ENCODE measurements around the gene SYT15. TPM values are rescaled to one million over a fixed set of nuclear protein-coding genes. Genes with fewer than 3 reads are reported as not detected.

The SYT15 gene
- total RNA-seq, 1 experiment from 2014 or later = 0.59 TPM

DNA sequence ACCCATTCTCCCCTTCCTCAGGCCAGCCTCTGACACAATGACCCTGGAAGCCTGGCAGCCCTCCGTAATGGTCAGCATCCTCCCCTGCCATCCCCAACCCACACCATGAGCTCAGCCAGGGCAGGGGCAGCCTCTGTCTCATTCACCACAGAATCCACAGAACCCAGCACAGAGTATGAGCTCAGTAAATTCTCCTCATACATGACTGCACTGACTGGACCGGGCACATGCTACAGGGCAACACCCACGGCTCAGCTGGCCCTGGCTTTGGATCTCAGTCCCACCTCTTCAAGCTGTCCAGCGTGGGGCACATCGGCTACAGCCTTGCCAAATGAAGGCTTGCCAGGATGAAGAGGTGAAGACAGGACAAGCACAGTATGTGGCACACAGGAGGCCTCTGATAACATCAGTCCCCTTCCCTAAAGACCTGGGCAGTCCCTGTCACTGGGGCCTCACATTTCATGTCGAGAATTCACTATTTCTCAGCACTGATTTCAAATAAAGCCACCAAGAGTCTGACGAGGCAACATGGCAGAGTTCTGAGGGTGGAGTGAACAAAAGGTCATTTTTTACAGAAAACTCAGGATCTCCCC is 30.3 kb upstream of the SYT15 start:
- H3K9ac ChIP-seq (ENCODE audit: extremely low read depth, insufficient read length, low read length) = no peak overlapping the region
- TF ChIP-seq CTCF (conservative IDR thresholded peaks at IDR 0.05) = no peak
- Mint-ChIP-seq H3K27me3 (ENCODE audit: low read depth) (peaks cover 2% of the 10 kb centered on the region), H3K4me3 (no peak overlapping the region), H3K27ac (no peak overlapping the region), H3K9me3 (no peaks in the 10 kb centered on the region), H3K36me3 (ENCODE audit: insufficient read depth in 1 of 3, low read depth in 3 of 3) (peaks cover 0 to 3% (median 0%) of the 10 kb centered on the region in 3 experiments; a peak in 1 of 7 replicates), H3K4me1 (peaks cover 8 to 9% of the 10 kb centered on the region in 2 experiments)
- H3K18ac ChIP-seq (ENCODE audit: insufficient read length, low read depth, low read length) = no peak overlapping the region
- no peaks in the 10 kb centered on the region for H3K79me2 ChIP-seq (ENCODE audit: insufficient read depth, low read length)
- no peak overlapping the region for H2BK15ac ChIP-seq (ENCODE audit: low read depth, low read length)
- no peak overlapping the region for H2AFZ ChIP-seq (ENCODE audit: low read length)
- no peak overlapping the region for H2AK5ac ChIP-seq (ENCODE audit: insufficient read length, low read length)
- no peak overlapping the region for H3K4ac ChIP-seq (ENCODE audit: low read depth, low read length)
- no peak overlapping the region for H2BK120ac ChIP-seq (ENCODE audit: low read depth, low read length, poor library complexity, severe bottlenecking)
- H4K91ac ChIP-seq (ENCODE audit: insufficient read length, low read depth, low read length) = no peak overlapping the region
- no peaks in the 10 kb centered on the region for H3K9me3 ChIP-seq (ENCODE audit: control insufficient read depth, low read depth, low read length)
- no peak overlapping the region for H2BK5ac ChIP-seq (ENCODE audit: insufficient read length, low read length)
- H3T11ph ChIP-seq (ENCODE audit: low read length) = no peak overlapping the region
- H3K23ac ChIP-seq (ENCODE audit: insufficient read length, low read depth, low read length) = no peak overlapping the region
- WGBS (ENCODE audit: extremely low coverage, insufficient read length, low lambda C conversion rate) = no CpG with 5 or more reads among the region's 7 CpGs
- peak; percentile 31 for DNase-seq
- no peak overlapping the region; the same call in 1 of the 2 replicates for H3K14ac ChIP-seq (ENCODE audit: insufficient read depth, low read length)
- no peak overlapping the region for H2BK12ac ChIP-seq (ENCODE audit: insufficient read length, low read depth, low read length)
- H3K79me1 ChIP-seq (ENCODE audit: insufficient read depth, low read depth, low read length, poor library complexity, severe bottlenecking) = no peaks in the 10 kb centered on the region
- no peak overlapping the region for H3K56ac ChIP-seq (ENCODE audit: insufficient read length, low read depth, low read length)
- H3K23me2 ChIP-seq (ENCODE audit: insufficient read length, low read depth, low read length, poor library complexity, severe bottlenecking) = no peaks in the 10 kb centered on the region
- H4K8ac ChIP-seq (replicated peaks; ENCODE audit: insufficient read length, low read depth, low read length) = no peak overlapping the region
- H3K4me2 ChIP-seq (ENCODE audit: insufficient read depth, insufficient read length, low read length) = no peak overlapping the region
- no peaks in the 10 kb centered on the region for H3K4me1 ChIP-seq (ENCODE audit: insufficient read depth, low read length)
- H2BK20ac ChIP-seq (ENCODE audit: low read depth, low read length, poor library complexity, severe bottlenecking) = no peak overlapping the region
- H4K20me1 ChIP-seq (ENCODE audit: control insufficient read depth, insufficient read depth, insufficient read length) = no peaks in the 10 kb centered on the region
- H3K27ac ChIP-seq (ENCODE audit: insufficient read length, low read depth, low read length) = no peak overlapping the region
- no peaks in the 10 kb centered on the region for H3K27me3 ChIP-seq (ENCODE audit: insufficient read depth, low read length)
- no peak overlapping the region for H4K5ac ChIP-seq (ENCODE audit: insufficient read length, low read depth, low read length)
